GM06990 (cell line): ENCODE data around the gene HSD11B2.

Source experiments
- DNase-seq: peaks from one replicate; pipeline ENCODE4 v3.0.0-alpha.2; 2011; ENCODE audit not compliant: insufficient read length; ENCODE audit errors: extremely low read depth
- H3K27me3 ChIP-seq: replicated peaks from 2 replicates; pipeline ENCODE4 v1.6.0; 2011; ENCODE audit warnings: low read length; ENCODE audit not compliant: control insufficient read depth, insufficient read depth
- H3K36me3 ChIP-seq: 2 replicates; pipeline ENCODE4 v1.5.1; 2011; ENCODE audit warnings: low read length; ENCODE audit not compliant: control insufficient read depth, insufficient read depth
- H3K4me3 ChIP-seq: replicated peaks from 2 replicates; pipeline ENCODE4 v1.5.1; 2011; ENCODE audit warnings: low read depth, mild to moderate bottlenecking, control low read depth, low read length
- TF ChIP-seq, protein P1 (sequence below): IDR thresholded peaks from 2 replicates; pipeline ENCODE4 v1.5.1; 2011; ENCODE audit warnings: low read length, control low read depth, mild to moderate bottlenecking, inconsistent platforms; ENCODE audit not compliant: insufficient read depth, poor library complexity, severe bottlenecking

The HSD11B2 gene

DNA sequence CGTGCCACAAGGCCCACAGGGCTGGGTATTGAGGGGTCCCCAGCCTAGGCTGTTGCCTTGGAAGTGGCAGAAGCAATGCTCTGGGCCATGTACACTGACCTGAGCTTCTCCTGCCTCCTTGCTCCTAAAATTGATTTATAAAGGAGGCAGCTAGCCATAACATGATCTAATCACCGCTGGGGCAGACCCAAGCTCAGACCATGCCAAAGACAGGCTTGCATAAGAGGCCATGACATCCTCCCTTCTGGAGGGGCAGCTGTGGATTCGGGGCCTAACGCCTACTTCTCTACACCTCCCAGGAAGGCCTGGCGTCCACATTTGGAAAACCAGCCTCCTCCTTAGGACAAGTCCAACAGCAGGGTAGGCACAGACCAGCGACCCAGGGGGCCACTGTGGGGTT is 12.3 kb downstream of the HSD11B2 start:
- H3K4me3 ChIP-seq, result no peak overlapping the region
- no peaks in the 10 kb centered on the region for H3K27me3 ChIP-seq
- peaks cover 46% of the 10 kb centered on the region for H3K36me3 ChIP-seq
- no peak for DNase-seq
- TF ChIP-seq, protein P1, sequence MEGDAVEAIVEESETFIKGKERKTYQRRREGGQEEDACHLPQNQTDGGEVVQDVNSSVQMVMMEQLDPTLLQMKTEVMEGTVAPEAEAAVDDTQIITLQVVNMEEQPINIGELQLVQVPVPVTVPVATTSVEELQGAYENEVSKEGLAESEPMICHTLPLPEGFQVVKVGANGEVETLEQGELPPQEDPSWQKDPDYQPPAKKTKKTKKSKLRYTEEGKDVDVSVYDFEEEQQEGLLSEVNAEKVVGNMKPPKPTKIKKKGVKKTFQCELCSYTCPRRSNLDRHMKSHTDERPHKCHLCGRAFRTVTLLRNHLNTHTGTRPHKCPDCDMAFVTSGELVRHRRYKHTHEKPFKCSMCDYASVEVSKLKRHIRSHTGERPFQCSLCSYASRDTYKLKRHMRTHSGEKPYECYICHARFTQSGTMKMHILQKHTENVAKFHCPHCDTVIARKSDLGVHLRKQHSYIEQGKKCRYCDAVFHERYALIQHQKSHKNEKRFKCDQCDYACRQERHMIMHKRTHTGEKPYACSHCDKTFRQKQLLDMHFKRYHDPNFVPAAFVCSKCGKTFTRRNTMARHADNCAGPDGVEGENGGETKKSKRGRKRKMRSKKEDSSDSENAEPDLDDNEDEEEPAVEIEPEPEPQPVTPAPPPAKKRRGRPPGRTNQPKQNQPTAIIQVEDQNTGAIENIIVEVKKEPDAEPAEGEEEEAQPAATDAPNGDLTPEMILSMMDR, result no peak

DNA sequence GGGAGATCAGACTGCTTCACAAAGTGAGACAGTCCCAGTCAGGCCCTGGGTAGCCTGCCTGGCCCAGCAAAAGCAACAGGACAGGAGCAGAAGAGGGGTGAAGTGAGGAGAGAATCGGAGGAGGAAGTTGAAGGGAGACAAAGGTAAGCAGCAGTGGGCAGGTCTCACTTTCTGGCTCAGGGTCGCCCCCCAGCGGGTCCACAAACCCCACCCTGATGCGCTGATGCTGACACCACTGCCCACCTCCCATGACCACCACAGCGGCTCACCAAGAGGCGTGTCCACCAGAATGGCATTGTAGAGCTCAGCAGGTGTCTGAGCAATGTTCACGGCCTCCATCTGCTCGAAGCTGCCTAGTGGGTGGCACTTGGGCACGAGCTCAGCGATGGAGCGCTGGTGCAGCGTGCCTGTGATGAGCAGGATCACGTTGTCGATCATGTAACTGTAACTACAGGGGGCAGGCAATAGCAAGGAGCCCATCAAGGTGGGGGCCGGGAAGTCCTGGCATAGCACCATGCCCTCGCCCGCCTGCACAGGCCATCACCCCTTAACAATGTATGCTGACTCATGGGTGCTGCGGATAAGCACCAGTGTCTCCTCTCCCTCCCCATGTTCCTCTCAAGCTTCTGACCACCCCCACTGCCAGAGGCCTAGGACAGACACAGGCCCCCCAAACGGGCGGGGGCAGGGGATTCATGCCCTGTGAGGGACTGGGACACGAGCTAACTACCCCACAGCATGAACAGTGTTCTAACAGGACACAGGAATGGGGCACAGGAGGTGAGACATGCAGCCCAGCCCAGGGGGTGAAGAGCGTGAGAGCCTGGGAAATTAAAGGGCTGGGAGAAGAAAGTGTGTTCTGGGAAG is 13.6 kb downstream of the HSD11B2 start:
- TF ChIP-seq, protein P1, result no peak
- no peaks in the 10 kb centered on the region for H3K27me3 ChIP-seq
- no peak overlapping the region for H3K4me3 ChIP-seq
- DNase-seq, result no peak
- peaks cover 37% of the 10 kb centered on the region for H3K36me3 ChIP-seq

DNA sequence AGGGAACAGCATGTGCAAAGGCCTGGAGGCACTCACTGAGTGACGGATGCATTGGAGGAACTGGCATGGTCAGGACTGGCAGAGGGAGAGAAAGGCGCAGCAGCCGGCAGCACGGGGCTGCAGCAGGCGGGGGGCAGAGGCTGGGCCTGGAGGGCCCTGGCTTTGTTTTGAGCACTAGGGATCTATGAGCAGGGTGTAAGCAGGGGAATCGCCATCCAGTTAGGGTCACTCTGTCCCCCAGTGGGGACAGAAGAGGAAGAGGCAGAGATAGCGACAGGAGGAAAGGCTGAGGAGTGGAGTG is 14.2 kb downstream of the HSD11B2 start:
- TF ChIP-seq, protein P1, result no peak
- Histone ChIP-seq H3K27me3 (no peaks in the 10 kb centered on the region), H3K36me3 (peaks cover 38% of the 10 kb centered on the region), H3K4me3 (no peak overlapping the region)
- no peak for DNase-seq

DNA sequence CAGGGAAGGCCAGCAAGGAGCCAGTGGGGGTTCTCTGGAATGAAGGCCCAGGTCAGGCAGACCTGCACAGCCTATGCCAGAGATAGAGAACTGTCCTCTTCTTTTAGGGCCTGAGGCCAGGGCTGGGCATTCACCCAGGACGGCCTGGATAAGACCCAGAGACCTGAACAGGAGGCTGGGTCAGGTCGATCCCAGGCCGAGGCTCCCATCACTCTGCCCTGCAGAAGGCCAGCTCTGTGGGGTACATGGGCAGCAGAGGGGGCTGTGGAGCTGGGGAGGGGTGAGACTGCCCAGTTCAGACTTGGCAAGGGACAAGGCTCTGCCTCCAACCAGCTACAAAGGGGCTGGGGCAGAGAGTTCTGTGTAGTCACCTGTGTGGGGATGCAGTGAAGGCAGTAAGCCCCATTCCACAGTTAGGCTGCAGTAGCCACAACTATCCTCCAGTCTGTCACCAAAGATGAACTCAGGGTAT is 14.6 kb downstream of the HSD11B2 start:
- no peak for DNase-seq
- no peak overlapping the region for H3K4me3 ChIP-seq
- no peaks in the 10 kb centered on the region for H3K27me3 ChIP-seq
- H3K36me3 ChIP-seq, result peaks cover 38% of the 10 kb centered on the region
- TF ChIP-seq, protein P1, result no peak

DNA sequence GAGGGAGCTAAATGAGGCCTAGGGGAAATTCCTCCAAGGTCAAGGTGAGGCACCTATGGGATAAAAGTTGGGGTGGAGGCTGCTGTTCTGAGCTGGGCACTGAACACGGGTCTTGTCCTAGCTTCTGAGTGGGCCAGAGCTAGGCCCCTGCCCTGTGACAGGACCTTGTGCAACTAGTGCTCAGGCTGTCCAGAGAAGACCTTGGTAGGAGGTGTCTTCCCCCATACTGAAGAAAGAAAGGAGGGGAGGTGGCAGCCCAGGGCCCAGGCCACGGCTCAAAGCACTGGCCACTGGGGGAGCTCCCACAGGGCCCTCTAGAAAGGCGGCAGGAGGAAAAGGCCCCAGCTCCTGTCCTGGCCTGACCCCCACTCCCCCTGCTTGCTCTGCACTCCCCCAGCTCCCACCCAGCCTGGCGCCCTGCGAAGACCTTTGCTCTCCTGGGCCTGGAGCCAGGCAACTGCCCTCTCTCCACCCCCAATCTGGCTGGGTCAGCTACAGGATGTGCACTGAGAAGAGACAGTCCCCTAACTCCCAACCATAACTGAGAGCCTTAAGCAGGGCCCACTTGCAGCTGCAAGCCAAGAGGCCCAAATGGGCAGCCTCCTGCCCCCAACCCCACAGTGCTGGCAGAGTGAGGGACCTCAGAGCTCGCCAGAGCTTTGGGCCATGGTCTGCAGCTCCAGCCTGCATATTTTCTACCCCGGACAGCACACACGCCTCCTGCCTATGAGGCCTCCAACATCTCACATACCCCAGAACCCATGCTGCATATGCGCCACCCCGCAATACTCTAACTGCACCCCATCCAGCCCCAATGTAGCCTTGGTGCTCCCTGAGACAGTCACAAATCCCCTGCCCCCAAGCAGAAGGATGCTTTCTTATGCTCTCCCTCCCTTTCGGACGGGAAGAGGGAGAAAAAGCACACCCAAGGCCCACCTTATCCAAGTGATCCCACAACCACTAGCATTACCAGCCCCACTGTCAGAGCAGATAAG is 15.3 kb downstream of the HSD11B2 start:
- H3K36me3 ChIP-seq, result peaks cover 40% of the 10 kb centered on the region
- no peaks in the 10 kb centered on the region for H3K27me3 ChIP-seq
- H3K4me3 ChIP-seq, result no peak overlapping the region
- no peak for DNase-seq
- TF ChIP-seq, protein P1, result no peak
